GM21529 (cell line): ENCODE results near the gene HSPG2.
"Not testable (repeated sequence)": the region's sequence is repeated elsewhere in the genome, so short reads cannot be mapped to it uniquely, and the experiment has no call there.

Source experiments
- ATAC-seq: cut with Tn5 transposase; IDR thresholded peaks from one replicate; pipeline ENCODE4 v1.9.1; 2021; ENCODE audit not compliant: unreplicated experiment

HSPG2 gene

GRCh38 chr1:21914880-21915640 lies 22.1 kb downstream of the HSPG2 start:
- no peak for ATAC-seq

DNA sequence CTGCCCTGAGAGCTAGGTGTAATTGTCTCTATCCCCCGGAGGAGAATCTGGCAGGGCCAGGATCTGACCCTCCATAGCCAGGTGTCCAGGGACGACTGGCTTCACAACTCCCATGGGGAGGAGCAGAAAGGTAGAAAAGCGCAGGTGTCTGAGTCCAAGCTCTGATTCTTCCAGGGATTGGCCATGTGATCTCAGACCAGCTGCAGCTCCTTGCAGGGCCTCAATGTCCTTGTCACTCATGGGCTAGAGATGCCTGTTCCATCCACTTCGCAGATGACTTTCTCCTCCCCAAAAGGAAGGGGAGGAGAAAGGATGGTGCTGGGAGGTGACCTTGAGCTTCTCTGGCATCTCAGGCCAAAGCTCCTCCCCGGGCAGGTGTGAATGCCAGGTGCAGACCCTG lies 22.7 kb downstream of the HSPG2 start:
- ATAC-seq: no peak

DNA sequence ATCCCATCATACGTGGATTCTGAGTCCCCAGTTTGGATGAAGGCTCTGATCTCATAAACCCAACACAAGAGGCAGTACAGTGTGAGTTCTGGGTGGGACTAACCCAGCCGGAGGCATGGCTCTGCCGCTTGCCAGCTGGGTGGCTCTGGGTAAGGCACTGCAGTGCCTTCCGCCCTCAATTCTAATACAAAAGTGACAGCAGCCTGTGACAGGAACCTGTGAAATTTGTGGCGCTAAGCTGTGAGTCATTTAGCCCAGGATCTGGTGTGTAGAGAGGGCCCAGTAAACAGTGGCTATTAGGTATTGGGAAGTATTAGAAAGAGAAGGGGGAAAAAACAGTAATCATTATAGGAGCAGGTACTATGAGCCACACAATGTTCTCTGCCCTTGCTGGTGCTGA lies 23.3 kb downstream of the HSPG2 start:
- no peak for ATAC-seq

GRCh38 chr1:21913258-21913657 lies 23.9 kb downstream of the HSPG2 start:
- ATAC-seq: no peak

GRCh38 chr1:21912038-21912758 lies 24.9 kb downstream of the HSPG2 start:
- no peak for ATAC-seq

DNA sequence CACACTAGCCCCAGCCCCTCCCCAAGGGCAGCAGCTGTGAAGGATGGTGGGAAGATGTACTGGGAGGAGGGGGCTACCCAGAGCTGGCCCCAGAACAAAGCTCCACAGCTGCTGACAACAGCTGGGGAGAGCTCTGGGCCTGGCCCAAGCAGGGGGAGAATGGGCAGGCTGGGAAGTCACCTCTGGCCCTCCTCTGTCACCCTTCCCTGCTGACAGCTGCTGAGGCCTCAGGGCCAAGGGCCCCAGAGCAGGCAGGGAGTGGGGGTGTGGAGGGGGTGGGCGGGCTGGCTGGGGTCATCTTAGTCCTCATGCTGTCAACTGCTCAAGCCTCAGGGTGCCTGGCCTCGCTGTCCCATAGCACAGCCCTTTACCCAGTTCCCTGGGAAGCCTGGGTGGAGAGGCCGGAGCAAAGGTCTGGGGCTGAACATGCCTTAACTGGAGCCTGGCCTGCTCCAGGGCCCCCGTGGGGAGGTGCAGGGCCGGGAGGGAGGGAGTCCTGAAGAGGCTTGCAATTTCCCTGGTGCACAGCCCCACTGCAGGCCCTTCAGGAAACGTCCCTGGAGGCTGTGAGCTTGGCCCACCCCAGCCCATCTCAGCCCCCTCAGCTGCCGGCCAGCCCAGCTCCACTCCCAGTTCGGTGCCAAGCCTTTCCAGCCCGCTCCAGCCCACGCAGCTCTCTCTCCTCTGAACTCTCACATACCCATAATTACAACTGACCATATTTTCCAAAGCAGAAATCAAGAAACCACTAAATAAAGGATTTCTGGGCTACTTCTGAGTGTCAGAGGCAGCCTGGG lies 25.7 kb downstream of the HSPG2 start:
- no peak for ATAC-seq

DNA sequence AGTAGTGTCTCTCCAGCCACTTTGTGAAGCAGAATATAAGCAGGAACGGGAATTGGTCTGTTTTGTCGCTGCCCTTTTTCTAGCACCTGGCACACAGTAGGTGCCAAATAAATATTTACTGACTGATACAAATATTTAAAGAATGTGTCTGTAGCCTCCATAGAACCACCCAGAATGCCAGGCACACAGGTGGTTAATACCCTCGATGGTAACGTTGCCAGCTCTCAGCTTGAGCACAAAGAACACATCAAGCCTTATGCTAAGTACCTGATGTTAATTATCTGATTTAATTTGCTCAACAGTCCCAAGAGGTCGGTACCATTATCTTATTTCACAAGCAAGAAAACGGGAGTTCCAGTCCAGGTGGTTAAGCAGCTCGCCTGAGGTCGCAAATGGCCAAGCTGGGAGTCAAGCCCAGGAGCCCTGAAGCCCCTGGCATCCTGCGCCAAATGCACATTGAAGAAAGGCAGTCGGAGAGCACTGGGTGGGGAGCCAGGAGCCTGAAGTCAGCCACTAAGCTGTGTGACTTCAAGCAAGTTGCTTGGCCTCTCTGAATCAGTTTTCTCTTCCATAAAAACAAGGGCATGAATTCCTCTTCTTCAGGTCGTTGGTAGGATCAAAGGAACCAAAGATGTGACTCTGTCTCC lies 26.4 kb downstream of the HSPG2 start:
- no peak for ATAC-seq

DNA sequence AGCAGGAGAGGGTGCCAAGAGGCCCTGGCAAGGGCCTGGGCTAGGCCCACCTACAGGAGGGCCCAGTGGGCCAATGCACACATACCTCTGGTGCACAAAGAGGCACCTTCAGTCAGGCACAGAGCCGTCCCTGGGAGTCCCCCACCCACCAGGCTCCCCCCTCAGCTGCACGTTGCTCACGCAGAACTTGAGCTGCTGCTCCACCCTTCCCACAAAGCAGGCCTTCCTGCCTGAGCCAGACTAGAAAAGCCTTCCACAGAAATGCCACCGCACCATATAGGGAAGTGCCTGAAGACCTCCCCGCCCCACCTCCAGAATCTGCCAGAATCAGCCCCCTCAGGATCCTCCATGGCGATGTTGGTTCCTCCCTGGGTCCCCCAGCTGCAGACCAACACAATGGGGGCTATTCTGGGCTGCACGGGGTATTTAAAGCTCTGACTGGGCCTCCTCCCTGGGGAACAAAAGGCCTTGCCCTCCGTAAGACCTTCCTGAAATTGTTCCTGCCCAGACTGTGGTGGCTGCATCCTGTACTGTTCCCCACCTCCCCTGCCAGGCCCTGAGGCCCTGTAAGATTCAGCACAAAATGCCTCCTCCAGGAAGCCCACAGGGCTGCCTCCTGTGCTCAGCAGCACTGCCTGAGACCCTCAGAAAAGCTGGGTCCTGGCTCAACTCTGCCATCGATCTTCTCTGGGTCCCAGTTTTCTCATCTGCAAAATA lies 27.2 kb downstream of the HSPG2 start:
- no peak for ATAC-seq

DNA sequence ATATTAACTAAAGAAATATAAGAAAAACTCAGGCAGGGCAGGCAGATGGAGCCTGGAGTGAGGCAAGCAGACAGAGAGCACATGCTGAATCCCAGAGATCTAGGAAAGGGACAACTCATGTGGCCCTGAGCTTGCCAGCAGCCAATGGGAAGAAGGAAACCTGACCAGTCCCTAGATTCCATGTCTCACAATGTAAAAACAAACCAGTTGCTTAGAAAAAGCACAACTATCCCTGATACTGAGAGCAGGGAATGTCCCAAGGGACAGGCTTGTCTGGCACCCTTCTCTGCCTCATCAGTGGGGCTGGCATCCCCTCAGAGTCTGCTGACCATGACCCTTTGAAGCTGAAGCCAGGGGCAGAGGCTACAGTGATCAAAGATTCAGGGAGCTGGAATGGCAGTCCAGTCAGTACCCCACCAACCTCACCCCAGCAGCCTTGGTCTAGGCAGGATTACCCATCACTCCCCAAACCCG lies 27.8 kb downstream of the HSPG2 start:
- ATAC-seq: no peak

DNA sequence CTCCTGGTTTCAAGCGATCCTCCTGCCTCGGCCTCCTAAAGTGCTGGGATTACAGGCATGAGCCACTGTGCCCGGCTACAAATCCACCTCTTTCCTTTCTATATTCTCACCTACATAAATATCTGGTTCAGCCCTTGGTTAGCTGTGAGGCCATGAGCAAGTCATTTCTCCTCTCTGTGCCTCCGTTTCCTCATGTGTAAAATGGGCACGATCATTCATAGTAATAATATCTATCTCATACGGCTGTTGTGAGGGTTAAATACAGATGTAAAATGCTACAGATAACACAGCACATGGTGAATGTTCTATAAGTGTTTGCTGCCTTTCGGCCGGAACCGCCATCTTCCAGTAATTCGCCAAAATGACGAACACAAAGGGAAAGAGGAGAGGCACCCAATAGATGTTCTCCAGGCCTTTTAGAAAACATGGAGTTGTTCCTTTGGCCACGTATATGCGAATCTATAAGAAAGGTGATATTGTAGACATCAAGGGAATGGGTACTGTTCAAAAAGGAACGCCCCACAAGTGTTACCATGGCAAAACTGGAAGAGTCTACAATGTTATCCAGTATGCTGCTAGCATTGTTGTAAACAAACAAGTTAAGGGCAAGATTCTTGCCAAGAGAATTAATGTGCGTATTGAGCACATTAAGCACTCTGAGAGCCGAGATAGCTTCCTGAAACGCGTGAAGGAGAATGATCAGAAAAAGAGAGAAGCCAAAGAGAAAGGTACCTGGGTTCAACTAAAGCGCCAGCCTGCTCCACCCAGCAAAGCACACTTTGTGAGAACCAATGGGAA lies 29.2 kb downstream of the HSPG2 start:
- ATAC-seq: not testable (repeated sequence)

- no peak for ATAC-seq
Measured at GRCh38 chr1:21907079-21907418, 30.1 kb downstream of the HSPG2 start.

DNA sequence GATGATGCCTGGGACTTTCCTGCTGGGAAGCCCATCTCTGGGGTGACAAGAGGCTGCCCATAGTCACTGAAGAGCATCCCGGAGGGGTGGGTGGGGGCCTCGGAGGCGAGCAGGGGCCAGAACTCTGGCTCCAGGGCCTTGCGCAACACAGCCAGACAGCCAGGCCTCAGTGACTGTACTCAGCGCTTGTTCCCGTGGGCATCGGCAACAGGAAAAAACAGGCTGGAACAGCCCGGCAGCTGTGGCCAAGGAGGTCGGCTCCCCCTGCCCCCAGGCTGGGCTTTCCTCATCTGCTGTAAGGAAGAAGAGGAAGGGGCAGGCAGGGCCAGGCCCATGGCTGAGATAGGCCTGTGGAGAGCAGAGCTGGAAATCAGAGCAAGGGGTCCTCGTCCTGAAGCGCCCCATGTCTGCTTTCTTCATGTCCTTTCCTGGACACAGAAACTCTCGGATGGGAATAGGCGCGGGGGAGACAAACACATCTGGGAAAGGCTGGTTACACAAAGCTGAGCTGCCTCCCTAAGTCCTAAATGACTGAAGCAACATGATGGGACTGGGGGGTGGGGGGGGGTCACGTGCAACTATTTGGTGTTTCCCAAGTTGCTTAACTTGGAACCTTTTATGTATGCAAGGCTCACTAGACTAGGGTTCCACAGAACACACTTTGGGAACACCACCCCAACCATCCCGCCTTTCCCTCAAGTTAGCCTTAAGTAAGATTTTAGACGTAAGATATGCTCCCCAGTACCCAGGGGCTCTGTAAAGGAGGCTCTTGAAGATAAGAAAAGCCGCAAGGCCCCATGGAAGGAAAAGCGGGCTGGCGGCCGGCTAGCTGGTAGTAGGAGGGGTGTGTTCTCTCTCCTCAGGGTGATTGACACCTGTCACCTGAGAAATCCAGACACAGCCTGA lies 30.7 kb downstream of the HSPG2 start:
- no peak for ATAC-seq

- ATAC-seq: no peak
Measured at GRCh38 chr1:21904704-21905520, 32.2 kb downstream of the HSPG2 start.

- no peak for ATAC-seq
Measured at GRCh38 chr1:21904454-21904703, 32.7 kb downstream of the HSPG2 start.

DNA sequence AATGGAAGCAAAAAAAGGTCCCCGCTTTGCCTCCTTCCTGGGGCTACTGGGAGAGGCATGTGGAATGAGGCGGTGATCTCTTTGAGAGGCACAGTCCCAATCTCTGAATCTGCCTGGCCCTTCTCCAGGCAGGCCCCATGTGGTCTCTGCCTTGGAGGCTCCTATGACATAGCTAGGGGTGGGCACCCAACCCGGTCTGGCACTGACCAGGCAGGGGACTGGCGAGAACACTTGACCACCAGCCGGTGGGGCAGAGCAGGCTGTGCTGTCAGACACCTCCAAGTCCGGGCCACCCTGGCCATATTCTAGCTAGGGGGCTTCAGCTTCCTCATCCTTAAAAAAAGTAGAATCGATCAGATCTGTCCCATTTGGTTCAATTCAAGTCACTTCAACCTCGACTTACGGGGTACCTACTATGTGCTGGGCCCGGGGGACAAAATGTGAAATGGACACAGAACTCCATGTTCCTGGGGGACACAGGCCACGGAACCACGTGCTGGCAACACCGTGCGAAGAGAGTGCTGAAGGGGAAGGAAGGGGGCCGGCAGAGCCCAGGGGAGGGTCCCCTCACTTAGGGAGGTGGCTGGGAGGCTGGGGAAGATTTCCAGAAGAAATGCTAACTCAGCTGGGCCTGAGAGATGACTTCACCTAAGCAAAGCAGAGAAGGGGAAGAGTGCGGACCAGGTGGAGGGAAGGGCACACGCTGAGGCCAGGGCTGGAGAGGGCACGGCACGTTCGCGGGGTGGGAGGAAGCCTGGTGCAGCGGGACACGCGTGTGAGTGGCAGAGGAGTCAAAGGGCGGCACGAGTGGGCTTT lies 33.3 kb downstream of the HSPG2 start:
- no peak for ATAC-seq

GRCh38 chr1:21902026-21903012 lies 34.8 kb downstream of the HSPG2 start:
- ATAC-seq: no peak
